ENCODE measurements around the gene NTRK3. TPM values are rescaled to one million over a fixed set of nuclear protein-coding genes. Genes with fewer than 3 reads are reported as not detected.

NTRK3 gene
- total RNA-seq = 1.6 TPM

DNA sequence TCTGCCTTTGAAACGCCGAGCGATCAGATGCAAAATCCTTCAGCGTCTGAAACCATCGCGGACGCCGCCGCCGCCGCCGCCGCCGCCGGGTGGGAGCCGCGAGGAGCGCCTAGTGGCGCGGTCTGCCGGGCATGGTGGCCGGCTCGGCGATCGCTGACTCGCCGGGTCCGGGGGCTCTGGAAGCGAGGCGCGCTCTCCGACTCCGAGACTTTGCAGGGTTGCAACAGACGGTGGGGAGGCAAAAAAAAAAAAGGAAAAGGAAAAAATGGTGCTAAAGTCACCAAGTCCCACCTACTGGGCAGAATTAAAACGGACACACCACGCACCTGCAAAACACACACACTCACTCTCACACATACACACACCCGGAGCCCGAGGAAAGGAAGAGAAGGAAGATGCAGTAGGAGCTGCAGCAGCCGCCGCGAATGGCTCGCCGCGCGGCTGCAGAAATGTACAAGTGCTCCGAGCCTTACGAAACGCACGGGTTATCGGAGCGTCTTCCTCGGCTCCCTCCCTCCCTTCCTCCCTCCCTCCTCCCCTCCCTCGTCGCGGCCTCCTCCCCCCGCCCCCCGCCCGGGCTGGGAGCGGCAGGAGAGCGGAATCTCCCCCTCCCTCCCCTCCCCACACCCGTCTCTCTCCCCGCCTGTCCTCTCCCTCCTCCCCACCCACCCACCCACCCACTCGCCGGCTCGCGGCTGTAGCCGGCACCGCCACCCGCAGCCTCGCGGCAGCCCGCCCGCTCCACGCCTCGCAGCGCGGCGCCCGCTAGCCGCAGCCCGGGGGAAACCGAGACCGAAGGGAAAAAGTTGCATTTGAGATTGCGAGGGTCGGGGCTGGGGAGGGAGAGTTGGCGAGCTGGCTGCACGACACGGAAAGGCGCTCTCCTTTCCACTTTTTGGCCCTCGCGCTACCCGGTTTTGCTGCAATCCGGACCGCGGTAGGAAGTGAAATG is at the start of gene NTRK3:
Gene NTRK3 (minus strand): TSS at position 461 of the 952 bp plus-strand sequence. CDS start 586 bp downstream, outside the sequence.
- no peak for DNase-seq (ENCODE audit: low spot score)

DNA sequence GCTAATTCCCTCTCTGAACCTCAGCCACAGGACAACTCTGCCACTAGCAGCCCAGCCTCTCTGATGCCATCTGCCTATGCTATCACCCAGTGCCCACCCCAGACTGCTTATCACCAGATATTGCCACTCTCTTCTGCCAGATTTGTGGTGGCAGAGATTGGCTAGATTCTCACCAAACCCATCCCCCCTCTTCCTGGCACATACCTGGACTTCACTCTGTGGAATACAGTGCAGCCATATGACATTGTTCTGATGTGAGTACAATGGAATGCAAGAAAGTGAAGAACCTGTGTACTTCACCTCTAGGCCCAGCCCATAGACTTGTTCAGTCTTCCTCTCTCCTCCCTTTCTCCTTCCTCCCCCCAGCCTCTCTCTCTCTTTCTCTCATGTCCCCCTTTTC is 46.9 kb upstream of the NTRK3 start:
- no peak for DNase-seq (ENCODE audit: low spot score)

DNA sequence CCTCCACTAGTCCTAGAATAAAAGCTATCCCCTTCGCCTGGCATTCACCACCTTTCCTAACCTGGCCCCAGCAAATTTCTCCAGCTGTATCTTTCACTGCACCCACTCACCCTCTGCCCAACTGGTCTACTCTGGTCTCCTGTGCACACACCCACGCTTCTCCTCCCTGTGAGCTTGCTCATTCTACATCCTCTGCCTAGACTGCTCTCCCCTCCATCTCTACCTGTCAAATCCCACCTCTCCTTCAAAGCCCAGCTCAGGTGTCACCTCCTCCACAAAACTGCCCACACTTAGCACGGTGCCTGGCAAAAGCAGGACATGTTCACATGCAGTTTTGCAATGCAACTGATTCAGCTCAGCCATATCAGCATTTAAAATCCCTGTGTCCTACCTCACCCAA is 45.8 kb upstream of the NTRK3 start:
- DNase-seq (ENCODE audit: low spot score) = no peak

DNA sequence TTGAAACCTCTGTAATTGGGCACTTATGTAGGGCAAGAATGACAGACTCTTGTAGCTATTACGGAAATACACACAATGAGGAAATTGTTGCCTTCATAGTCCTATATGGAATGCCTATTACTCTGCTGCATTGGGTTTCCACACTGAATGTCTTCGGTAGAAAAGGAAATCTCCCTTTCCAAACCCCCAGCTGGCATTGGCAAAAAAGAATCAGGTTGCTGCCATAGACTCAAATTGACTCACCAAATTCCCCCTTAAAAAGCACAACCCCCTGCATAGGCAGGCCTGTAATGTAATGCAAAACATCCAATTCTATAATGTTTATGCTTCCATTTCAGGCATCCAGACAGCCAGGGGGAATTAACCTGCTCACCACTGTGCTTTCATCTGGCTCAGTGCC is 44.8 kb upstream of the NTRK3 start:
- DNase-seq (ENCODE audit: low spot score) = no peak

DNA sequence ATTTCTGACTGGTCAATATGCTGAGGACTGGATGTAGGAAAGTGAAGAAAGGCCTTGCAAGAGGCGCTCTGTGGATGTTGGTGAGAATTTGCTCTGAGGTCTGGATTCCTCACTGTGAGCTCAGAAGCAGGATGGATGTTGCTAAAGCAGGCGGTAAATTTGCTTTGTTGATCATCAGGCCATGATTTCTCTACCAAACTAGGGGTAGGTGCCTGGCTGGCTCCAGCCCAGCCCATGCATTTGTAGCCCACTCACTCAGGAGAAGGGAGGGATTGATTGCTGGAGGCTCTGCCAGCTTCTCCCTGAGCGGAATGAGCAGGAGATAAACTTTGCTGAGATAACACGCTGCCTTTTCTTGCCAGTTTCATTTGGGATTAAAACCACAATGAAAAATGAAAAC is 44.3 kb upstream of the NTRK3 start:
- DNase-seq (ENCODE audit: low spot score) = no peak

DNA sequence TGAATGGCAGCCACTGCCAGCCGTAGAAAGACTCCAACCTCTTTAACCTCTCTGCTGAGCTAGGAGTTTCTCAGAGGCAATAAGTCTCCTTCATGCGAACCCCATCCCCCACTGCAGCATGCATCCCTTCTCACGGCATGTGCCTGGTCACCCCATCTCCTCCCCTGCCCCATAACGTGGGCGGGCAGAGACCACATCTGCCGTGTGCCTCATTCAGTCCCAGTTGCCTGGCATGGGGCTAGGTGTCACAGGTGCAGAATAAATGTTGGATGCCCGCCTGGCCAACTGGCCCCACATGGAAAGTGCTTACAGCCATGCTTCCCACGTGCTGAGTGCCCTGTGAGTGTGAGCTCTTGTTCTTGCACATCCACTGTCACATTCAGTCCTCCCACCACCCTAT is 43.5 kb upstream of the NTRK3 start:
- no peak for DNase-seq (ENCODE audit: low spot score)

DNA sequence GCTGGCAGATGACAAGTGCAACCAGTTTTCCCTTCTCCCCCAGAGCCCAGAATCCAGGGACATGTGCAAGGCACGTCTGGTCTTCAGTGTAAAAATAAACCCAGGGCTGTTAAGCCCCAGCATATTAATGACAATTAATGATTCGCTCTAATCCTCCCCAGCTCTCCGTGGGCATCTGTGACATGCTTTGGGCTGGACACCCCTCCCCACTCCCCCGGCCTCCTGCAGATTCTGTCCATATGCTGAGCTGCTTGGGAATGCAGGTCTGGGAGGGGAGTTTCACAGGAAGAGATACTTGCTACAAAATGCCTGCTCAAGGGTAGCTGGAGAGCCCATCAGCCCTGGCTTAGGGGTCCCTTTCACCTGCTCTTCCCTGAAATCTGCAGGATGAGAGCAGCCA is 43.0 kb upstream of the NTRK3 start:
- DNase-seq (ENCODE audit: low spot score) = no peak

DNA sequence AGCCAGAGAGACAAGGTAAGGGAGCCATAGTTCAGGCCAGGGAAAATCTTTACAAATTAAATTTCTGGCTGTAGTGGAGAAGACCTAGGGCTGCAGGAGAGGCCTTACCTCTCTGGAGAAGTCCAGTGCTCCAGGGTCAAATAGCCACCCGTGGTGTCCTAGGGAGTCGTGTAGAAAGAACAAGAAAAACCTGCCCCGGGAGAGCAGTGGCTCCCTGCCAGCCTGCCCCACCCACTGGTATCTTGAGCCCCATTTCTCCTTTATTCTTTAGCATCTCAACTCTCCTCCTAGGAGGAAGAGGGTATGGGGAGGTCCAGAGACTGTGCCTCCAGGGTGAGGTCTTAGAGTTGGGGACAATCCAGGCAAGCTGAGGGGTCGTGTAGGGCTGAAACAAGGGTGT is 32.1 kb upstream of the NTRK3 start:
- DNase-seq (ENCODE audit: low spot score) = no peak

DNA sequence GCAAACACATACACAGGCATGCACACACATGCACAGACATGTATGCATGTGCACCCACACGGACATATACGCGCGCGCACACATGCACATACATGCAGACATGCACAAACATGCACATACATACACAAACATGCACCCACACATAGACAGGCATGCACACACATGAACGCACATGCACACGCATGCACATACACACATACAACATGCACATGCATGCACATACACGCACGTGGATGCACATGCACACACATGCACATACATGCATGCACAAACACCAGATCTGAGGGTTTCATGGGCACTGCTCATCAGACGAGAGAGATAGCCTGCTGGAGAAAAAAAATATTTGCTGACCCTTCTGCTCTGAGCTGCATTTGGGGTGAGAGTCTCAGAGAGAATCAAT is 31.7 kb upstream of the NTRK3 start:
- no peak for DNase-seq (ENCODE audit: low spot score)

DNA sequence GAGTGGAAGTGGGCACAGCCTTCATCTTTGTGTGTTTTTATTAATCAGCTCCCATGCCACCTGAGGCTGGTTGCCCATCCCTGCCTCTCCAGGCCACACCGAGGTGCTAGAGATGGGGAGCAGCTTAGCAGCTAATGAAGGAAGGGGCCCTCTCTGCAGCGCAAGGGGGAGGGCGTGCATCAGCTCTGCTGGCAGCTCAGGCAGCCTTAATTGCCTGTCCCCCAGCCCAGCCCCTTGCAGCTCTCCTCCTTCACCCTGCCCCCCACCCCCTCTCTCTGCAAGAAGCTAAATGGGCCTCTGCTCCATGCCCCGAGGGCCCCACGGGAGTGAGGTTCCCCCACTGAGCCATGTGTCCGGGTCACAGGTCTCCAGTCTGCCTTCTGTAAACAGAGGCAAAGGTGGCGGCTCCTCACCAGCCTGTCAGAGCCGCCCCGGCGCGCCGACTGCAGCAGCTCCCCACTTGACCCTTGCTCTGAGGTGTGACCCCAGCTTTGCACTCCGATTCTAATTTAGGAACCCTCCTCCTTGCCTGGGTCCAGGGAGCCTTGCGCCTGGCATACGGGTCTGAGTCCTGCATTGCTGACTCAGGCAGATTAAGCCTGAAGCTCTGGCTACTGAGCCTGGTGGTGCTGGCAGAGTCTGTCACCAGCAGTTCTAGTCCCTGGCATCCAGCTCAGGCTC is 27.9 kb upstream of the NTRK3 start:
- no peak for DNase-seq (ENCODE audit: low spot score)

DNA sequence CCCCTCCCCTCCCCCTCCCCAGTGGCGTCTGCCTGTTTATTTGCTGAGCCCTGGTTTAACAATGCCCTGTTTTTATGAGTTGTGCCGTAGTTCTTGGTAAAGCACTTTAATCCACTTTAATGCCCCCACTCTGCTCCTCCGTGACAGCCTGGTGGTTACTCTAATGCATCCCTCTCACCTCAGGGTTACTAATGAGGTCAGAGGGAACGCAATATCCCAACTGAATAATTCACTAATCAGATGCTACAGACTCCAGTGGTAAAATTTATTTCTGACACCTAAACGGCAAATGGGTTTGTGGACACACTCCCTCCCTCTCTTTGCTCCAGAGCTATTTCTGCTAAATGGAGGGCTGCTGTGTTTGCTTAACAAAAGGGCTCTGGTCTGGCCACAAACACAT is 26.1 kb upstream of the NTRK3 start:
- DNase-seq (ENCODE audit: low spot score) = no peak

DNA sequence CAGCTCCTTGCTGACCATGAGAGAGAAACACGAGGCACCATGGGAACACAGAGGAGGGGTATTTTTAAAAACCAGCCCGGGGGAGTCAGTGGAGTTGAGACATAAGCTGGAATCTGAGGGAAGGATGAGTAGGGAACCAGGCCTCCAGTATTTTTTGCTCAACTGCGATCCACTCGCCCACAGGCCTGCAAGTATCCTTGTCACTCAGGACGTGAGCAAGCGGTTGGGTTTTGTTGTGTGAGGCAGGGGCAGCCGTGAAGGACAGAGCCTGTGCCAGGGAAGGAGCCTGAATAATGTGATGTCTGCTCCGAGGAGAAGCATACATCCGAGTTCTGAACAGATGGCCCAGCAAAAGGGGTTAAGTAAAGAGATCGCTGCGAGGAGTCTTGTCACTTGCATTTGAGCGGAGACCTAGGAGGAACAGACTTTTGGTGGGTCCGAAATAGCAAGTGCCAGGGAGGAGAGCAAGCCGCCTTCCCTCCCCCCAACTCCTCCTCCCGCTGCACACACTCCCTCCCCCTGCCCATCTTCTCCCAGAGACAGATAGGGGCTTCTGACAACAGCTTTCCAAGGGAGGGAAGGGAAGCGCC is 20.4 kb upstream of the NTRK3 start:
- no peak for DNase-seq (ENCODE audit: low spot score)

DNA sequence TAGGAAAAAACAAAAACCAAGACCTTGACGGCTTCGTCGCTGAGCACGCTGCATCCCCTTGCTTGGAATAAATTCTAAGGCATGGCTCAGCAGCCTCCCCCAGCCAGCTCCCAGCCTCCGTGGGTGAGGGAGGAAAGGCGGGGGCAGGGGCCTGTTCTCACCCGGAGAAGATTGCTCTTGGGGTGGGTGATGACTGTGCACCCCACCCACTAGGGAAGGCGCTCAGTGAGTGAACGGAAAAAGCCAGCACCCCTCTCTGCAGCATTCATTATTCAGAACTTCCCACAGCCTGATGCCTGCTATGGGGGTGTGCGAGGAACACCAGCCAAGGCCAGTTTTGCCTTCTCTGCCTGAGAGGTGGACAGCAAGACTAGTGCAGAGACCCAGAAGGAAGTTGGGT is 19.3 kb upstream of the NTRK3 start:
- DNase-seq (ENCODE audit: low spot score) = no peak

DNA sequence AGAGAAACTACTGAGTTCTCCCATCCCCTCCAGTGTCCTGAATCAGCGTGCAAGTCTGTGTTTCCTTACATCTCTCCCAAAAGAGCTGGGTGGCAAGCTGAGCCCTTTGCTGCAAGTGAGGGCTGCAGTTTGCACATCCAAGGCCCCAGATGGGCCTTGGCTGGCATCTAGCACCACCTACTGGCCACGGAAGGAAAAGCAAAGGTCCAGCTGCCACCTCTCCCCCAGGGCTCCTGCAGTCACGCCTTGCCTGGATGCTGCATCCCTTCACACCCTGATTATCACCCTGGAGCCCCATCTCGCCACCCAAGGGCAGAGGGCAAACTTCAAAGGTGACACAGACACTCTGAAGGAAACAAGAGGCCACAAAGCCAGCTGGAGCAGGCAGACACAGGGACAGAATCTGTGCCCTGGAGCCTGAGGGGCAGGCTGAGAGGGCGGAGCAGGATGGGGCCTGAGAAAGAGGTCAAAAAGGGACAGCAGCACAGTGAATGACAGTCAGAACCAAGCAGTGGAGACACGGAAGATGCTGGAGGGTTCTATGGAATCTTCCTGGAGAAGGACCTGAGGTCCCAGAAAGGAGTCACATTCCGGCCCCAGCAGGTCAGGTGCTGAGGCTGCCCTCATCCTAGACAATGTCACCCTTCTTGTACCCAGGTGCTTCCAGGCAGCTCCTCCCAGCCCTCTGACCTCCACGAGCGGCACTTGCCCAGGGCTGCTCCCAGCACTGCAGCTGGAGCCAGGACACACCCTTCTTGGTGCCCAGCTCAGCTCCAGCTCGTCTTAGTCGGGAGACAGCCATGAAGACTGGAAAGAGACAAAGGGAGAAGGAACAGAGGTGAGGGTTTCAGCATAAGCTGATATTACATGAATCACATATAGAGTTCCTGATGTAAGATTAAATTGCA is 18.3 kb upstream of the NTRK3 start:
- peak; percentile 43 for DNase-seq (ENCODE audit: low spot score)

DNA sequence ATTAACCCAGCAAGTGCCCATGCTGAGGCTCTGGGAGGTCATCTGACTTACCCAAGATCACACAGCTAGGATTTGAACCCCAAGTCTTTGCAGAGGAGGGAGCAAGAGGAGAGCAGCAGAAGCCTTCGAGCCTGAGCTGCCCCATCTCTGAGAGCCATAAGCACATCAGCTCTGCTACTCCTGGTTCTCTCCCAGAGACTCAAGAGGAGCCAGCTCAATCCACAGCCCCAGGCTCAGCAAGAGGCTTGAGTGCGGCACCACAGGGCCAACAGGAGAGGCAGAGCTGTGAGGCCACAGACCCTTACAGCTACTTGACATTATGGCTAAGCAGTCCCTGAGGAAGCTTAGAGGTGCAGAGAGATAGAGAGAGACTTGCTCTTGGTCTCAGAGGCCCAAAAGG is 15.9 kb upstream of the NTRK3 start:
- DNase-seq (ENCODE audit: low spot score) = no peak

DNA sequence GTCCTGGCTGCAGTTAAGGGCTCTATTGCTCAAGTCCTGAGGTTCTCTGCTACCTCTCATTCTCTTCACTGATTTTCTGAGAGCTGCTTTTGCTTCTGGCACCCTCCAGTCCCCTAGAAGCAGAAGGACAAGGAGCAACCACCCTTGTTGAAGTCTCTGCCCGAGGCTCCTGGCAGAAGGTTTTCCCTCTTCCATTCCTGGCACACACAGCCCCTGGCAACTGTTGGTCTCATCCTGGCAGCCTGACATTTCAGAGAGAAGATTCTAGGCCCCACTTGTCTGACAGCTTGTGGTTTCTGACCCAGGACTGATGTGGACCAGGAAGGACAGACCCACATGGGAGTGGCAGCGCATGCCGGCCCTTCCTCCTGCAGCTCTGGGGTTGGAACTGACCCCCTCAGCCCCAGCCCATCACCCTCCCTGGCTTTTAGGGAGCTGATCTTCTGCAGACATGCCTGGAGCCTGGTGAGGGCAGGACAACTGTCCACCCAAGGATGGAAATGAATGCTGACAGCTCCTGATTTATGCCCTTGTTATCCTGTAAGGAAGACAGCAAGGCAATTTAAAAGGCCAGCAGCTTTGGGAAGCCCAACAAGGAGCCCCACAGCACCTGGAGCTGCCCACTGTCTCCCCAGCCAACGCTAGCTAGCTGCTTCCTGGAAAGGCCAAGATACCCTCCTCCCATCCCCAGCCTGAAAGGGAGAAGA is 13.0 kb upstream of the NTRK3 start:
- DNase-seq (ENCODE audit: low spot score) = no peak

DNA sequence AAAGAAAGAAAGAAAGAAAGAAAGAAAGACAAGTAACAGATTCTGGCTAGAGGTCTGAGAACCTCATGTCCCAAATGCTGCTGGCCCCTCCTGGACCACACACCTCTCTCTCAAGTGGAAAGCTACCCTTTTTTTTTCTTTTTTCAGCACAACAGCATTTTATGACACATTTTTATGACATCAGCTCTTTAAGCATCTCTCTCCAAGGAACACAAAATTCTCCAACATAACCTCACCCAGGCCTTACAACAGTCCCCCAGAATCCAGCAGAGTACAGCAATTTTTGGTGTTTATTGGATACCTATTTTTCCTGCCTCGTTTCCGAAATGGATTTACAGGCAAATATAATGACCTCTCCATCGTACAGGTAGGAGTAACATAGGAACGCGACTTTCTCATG is 11.2 kb upstream of the NTRK3 start:
- DNase-seq (ENCODE audit: low spot score) = no peak

DNA sequence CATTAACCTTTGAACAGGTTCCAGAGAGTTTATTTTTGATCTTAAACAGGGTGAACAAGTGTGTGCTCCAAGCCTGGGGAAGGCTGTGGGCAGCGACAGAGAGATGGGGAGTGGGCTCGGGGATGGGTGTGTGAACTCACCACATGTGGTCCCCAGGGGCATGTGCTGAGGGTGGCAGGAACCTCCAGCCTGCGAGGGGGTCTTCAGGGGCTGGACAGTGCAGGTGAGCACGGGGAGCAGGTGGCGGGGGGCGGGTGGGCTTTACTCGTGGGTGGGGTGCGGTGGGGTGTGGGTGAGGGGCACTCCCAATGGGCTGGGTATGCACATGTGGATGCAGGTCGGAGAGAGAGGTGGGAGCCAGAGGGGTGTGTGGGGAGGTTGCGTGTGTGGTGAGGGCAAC is 9.6 kb upstream of the NTRK3 start:
- no peak for DNase-seq (ENCODE audit: low spot score)

DNA sequence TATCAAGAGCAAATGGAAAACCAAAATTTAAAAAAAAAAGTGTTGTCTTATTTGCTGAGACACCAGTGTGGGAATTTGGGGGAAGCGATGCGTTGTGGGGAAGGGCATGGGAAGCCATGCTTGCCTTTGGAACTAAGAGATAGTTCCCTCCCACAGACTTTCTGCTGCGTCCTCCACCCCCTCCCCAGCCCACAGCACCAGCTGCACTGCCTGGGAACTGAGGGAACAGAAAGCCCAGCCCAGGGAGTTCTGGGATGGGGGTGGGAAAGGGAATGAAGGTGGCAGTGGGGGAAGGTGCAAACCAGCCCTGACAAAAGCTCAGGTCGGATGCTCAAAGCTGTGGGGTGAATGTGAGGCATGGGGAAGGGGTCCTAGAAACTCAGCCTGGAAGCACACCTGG is 8.1 kb upstream of the NTRK3 start:
- no peak for DNase-seq (ENCODE audit: low spot score)

DNA sequence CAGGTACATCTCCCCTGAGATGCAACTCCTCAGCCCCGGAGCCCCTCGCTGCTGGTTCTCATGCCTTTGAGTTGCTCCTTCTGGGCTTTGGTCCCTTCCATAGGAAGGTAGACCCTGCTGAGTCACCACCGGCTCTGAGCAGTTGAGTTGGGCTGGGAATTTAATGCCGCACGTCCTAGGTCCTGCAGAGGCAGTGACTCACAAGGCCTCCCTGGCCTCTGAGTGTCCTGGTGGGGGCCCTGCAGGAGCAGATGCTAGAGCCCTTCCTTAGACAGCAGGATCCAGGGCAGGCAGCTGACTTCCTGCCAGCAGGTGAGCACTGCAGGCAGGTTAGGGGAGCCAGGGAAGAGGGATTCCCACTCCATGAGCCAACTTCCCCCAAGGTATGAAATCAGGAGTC is 5.5 kb upstream of the NTRK3 start:
- no peak for DNase-seq (ENCODE audit: low spot score)

DNA sequence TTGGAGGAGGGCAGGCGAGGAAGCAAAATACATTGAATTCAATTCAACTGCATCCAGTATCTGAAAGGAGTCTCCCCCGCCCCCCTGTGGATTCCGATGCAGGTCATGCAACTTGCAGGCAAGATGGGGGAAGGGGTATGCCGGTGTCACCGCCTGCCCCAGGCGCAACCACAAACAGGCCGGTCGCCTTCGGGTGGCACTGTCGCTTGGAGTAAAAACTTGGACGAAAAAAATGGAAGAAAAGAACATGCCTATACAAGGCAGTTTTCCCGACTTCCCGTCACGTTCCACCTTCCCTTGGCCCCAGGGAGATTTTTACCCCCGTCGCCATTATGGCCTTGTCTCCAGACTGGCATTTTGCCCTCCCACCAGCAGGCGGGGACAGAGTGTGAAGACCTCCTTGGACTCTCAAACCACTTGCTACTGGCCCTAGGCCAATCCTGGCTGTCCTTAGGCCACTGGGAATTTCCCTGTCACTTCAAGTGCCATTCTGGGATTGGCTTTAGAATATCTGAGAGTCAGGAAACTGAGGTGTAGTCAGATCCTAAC is 1.6 kb upstream of the NTRK3 start:
- no peak for DNase-seq (ENCODE audit: low spot score)
